ENCODE data around the gene C2CD4D. TPM values are rescaled to one million over a fixed set of nuclear protein-coding genes. Genes with fewer than 3 reads are reported as not detected.

Gene C2CD4D
- total and polyA plus RNA-seq, 9 donors: 0.04 to 1.0 (median 0.12) TPM; not detected in 4

- no peaks in the 10 kb centered on the region for H3K27me3 ChIP-seq
Measured at GRCh38 chr1:151802372-151802771, 37.2 kb downstream of the C2CD4D start.

GRCh38 chr1:151801846-151802245, 37.8 kb downstream of the C2CD4D start:
- DNase-seq: no peak
- Histone ChIP-seq H3K4me1 (ENCODE audit: insufficient read depth) (no peaks in the 10 kb centered on the region), H3K9me3 (no peaks in the 10 kb centered on the region), H3K4me3 (no peak overlapping the region), H3K36me3 (no peaks in the 10 kb centered on the region), H3K27me3 (no peaks in the 10 kb centered on the region), H3K27ac (no peak overlapping the region)
- no peak for TF ChIP-seq POLR2A (IDR thresholded peaks at IDR 0.05)
- no peak for TF ChIP-seq EP300 (IDR thresholded peaks at IDR 0.05)
- no peak for TF ChIP-seq CTCF (IDR thresholded peaks at IDR 0.05)
- intact Hi-C loops (cut with DNase I): no loop called here
- 81 to 90% (median 84%) methylated on average over 7 of the region's 7 CpGs for WGBS, 3 donors

More at GRCh38 chr1:151802372-151802771, 37.2 kb downstream of the C2CD4D start:
- intact Hi-C loops (cut with DNase I): no loop called here
- H3K4me3 ChIP-seq: no peak overlapping the region
- WGBS, 3 donors: 89 to 93% (median 89%) methylated on average over 5 of the region's 5 CpGs
- H3K27ac ChIP-seq: no peak overlapping the region
- no peak for DNase-seq
- no peaks in the 10 kb centered on the region for H3K9me3 ChIP-seq
- no peaks in the 10 kb centered on the region for H3K4me1 ChIP-seq (ENCODE audit: insufficient read depth)
- TF ChIP-seq CTCF (IDR thresholded peaks at IDR 0.05): no peak
- TF ChIP-seq POLR2A (IDR thresholded peaks at IDR 0.05): no peak
- TF ChIP-seq EP300 (IDR thresholded peaks at IDR 0.05): no peak
- no peaks in the 10 kb centered on the region for H3K36me3 ChIP-seq

GRCh38 chr1:151801310-151801820, 38.3 kb downstream of the C2CD4D start:
- no peak overlapping the region for H3K27ac ChIP-seq
- no peaks in the 10 kb centered on the region for H3K27me3 ChIP-seq
- H3K4me1 ChIP-seq (ENCODE audit: insufficient read depth): no peaks in the 10 kb centered on the region
- H3K9me3 ChIP-seq: no peaks in the 10 kb centered on the region
- 87 to 91% (median 89%) methylated on average over 12 of the region's 12 CpGs for WGBS, 3 donors
- no peaks in the 10 kb centered on the region for H3K36me3 ChIP-seq
- DNase-seq: no peak
- TF ChIP-seq CTCF (IDR thresholded peaks at IDR 0.05): no peak
- TF ChIP-seq POLR2A (IDR thresholded peaks at IDR 0.05): no peak
- TF ChIP-seq EP300 (IDR thresholded peaks at IDR 0.05): no peak
- no peak overlapping the region for H3K4me3 ChIP-seq
- intact Hi-C loops (cut with DNase I): no loop called here

- Histone ChIP-seq H3K36me3 (no peaks in the 10 kb centered on the region), H3K9me3 (no peaks in the 10 kb centered on the region), H3K4me1 (ENCODE audit: insufficient read depth) (no peaks in the 10 kb centered on the region), H3K4me3 (no peak overlapping the region), H3K27ac (no peak overlapping the region), H3K27me3 (no peaks in the 10 kb centered on the region)
- WGBS, 3 donors: 46 to 63% (median 50%) methylated on average over 8 of the region's 8 CpGs
- TF ChIP-seq EP300 (IDR thresholded peaks at IDR 0.05) (no peak), POLR2A (IDR thresholded peaks at IDR 0.05) (no peak), CTCF (IDR thresholded peaks at IDR 0.05) (no peak)
- intact Hi-C loops (cut with DNase I): no loop called here
- DNase-seq: no peak
Measured at GRCh38 chr1:151800830-151801229, 38.8 kb downstream of the C2CD4D start.
